ENCODE data around the gene UBXN11. TPM values are rescaled to one million over a fixed set of nuclear protein-coding genes. Genes with fewer than 3 reads are reported as not detected.

Gene UBXN11
- total RNA-seq, 4 donors from 2014 or later = 2.7 to 3.8 (median 3.4) TPM

DNA sequence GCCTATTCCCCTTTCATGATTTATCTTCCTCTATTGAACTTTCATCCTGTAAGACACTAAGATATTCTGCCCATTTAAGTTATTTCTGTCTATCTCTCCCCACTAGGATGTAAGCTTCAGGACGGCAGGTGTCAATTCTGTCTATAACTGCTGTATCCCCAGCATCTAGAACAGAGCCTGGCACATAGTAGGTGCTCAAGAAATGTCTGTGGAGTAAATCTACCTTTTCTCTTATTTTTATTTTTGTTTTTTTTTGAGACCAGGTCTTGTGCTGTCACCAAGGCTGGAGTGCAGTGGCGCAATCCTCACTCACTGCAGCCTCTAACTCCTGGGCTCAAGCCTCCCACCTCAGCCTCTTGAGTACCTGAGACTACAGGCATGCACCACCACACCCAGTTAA lies 16.9 kb upstream of the UBXN11 start:
- peaks cover 4 to 5% of the 10 kb centered on the region in 2 donors for H3K4me1 ChIP-seq
- ATAC-seq = no peak
- TF ChIP-seq, protein P1, sequence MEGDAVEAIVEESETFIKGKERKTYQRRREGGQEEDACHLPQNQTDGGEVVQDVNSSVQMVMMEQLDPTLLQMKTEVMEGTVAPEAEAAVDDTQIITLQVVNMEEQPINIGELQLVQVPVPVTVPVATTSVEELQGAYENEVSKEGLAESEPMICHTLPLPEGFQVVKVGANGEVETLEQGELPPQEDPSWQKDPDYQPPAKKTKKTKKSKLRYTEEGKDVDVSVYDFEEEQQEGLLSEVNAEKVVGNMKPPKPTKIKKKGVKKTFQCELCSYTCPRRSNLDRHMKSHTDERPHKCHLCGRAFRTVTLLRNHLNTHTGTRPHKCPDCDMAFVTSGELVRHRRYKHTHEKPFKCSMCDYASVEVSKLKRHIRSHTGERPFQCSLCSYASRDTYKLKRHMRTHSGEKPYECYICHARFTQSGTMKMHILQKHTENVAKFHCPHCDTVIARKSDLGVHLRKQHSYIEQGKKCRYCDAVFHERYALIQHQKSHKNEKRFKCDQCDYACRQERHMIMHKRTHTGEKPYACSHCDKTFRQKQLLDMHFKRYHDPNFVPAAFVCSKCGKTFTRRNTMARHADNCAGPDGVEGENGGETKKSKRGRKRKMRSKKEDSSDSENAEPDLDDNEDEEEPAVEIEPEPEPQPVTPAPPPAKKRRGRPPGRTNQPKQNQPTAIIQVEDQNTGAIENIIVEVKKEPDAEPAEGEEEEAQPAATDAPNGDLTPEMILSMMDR (IDR thresholded peaks at IDR 0.05 in 4 of 5, conservative IDR thresholded peaks at IDR 0.05 in 1 of 5) = no peak
- no peak for TF ChIP-seq POLR2A (IDR thresholded peaks at IDR 0.05)
- H3K27ac ChIP-seq = no peak overlapping the region
- no peak overlapping the region for H3K4me3 ChIP-seq
- no peak for DNase-seq
- intact Hi-C loops (cut with DNase I; ENCODE audit: low total_unique reads) = loop anchor here (10.0 kb wide), 1 partner anchor 119 kb away; no protein-coding TSS in a partner anchor
- in situ Hi-C loops (cut with MboI; ENCODE audit: low sequenced_read_pairs in 4 of 4) = loop anchor here in 3 of 4 donors (5.0 kb wide), 2 partner anchors 36 to 46 kb away; no protein-coding TSS in a partner anchor
- no peaks in the 10 kb centered on the region for H3K27me3 ChIP-seq
- no peaks in the 10 kb centered on the region for H3K36me3 ChIP-seq
- no peaks in the 10 kb centered on the region for H3K9me3 ChIP-seq

DNA sequence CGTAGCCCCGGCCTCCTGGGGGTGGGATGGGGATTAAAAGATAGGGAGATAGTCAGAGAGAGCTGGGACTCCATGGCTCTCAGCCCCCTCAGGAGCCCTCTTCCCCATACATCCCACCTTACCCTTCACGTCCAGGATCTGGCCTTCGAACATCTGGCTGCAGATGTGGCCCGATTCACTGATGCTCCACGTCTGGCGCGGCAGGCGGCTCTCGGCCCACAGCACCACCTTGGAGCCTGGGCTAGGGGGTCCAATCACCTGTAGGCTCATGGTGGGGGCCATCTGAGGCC lies 15.6 kb upstream of the UBXN11 start:
- DNase-seq = no peak
- no peak for ATAC-seq
- Histone ChIP-seq H3K9me3 (no peaks in the 10 kb centered on the region), H3K27me3 (no peaks in the 10 kb centered on the region), H3K36me3 (no peaks in the 10 kb centered on the region), H3K4me3 (no peak overlapping the region), H3K27ac (no peak overlapping the region), H3K4me1 (peaks cover 4 to 5% of the 10 kb centered on the region in 2 donors)
- in situ Hi-C loops (cut with MboI; ENCODE audit: low sequenced_read_pairs in 4 of 4) = loop anchor here in 3 of 4 donors (5.0 kb wide), 2 partner anchors 35 to 45 kb away; no protein-coding TSS in a partner anchor
- TF ChIP-seq POLR2A (IDR thresholded peaks at IDR 0.05) = no peak
- TF ChIP-seq, protein P1 (IDR thresholded peaks at IDR 0.05 in 4 of 5, conservative IDR thresholded peaks at IDR 0.05 in 1 of 5) = no peak
- intact Hi-C loops (cut with DNase I; ENCODE audit: low total_unique reads) = loop anchor here (10.0 kb wide), 1 partner anchor 117 kb away; no protein-coding TSS in a partner anchor

DNA sequence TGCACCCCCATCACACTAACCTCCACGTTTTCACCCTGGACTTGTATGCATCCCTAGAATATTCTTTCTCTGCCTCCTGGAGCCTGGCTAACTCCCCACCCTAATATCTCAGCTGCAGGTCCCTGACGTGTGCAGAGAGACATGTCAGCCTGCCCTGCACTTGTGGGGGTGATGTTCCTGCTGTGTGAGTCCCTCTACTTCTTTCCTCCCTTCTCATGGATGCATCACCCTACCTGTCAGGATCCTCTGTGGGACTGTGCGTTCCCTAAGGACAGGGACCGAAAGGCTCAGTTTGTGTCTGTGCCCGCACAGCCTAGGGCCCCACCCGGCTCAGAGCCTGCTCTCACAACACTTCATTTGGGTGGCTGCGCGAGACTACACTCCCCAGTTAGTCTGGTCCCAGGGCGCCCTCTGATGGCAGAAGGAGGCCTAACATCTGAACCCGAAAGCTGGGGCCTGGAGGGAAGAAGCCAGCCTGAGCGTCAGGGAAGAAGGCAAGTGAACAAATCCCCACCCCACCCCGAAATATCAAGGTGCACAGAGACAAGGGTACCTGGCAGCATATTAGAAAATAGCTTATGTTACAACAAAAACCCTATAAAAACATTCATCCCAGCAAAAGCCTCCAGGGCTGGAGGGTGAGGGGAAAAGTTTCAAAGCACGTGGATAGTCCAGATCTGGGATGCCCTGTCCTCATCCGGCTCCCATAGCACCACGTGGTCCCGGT lies 15.0 kb upstream of the UBXN11 start:
- in situ Hi-C loops (cut with MboI; ENCODE audit: low sequenced_read_pairs in 4 of 4) (loop anchor here in 3 of 4 donors (5.0 kb wide), 2 partner anchors 34 to 44 kb away; no protein-coding TSS in a partner anchor), intact Hi-C loops (cut with DNase I; ENCODE audit: low total_unique reads) (loop anchor here (1.0 to 10.0 kb wide), 4 partner anchors 36 to 216 kb away; no protein-coding TSS in a partner anchor)
- DNase-seq (peak; percentile 83 to 86), ATAC-seq (peak; percentile 85 to 92)
- no peak overlapping the region for H3K27ac ChIP-seq
- no peaks in the 10 kb centered on the region for H3K27me3 ChIP-seq
- H3K4me1 ChIP-seq = peaks cover 4 to 5% of the 10 kb centered on the region in 2 donors
- no peaks in the 10 kb centered on the region for H3K9me3 ChIP-seq
- H3K4me3 ChIP-seq = no peak overlapping the region
- no peaks in the 10 kb centered on the region for H3K36me3 ChIP-seq
- TF ChIP-seq, protein P1 (IDR thresholded peaks at IDR 0.05 in 4 of 5, conservative IDR thresholded peaks at IDR 0.05 in 1 of 5) = peak; percentile 88 to 95 (median 91)
- no peak for TF ChIP-seq POLR2A (IDR thresholded peaks at IDR 0.05)

DNA sequence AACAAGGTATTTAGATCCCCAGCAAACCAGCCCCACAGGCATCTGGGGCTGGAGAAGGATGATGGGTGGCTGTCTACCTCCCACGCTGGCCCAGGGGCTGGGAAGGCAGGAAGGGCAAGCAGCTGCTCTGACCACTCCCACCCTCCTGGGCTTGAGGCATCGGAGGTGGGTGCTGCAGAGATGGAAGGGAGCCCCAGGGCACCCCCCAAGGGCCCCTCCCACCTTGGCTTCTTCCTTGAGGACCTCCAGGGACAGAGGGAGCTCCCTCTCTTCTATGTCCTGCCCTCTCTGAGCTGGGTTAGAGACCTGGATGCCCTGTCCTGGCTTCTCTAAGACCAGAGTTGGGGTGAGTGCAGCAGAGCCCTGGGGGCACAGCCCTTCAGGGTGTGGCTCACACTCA lies 14.5 kb upstream of the UBXN11 start:
- TF ChIP-seq POLR2A (IDR thresholded peaks at IDR 0.05) = no peak
- TF ChIP-seq, protein P1 (IDR thresholded peaks at IDR 0.05 in 4 of 5, conservative IDR thresholded peaks at IDR 0.05 in 1 of 5) = no peak
- H3K4me1 ChIP-seq = peaks cover 4 to 5% of the 10 kb centered on the region in 2 donors

More for the DNA sequence above, 14.5 kb upstream of the UBXN11 start:
- no peak overlapping the region for H3K4me3 ChIP-seq
- no peaks in the 10 kb centered on the region for H3K27me3 ChIP-seq
- no peak for DNase-seq
- H3K36me3 ChIP-seq = no peaks in the 10 kb centered on the region
- no peaks in the 10 kb centered on the region for H3K9me3 ChIP-seq
- intact Hi-C loops (cut with DNase I; ENCODE audit: low total_unique reads) (loop anchor here (1.0 to 10.0 kb wide), 4 partner anchors 36 to 216 kb away; no protein-coding TSS in a partner anchor), in situ Hi-C loops (cut with MboI; ENCODE audit: low sequenced_read_pairs in 4 of 4) (loop anchor here in 3 of 4 donors (5.0 kb wide), 2 partner anchors 34 to 44 kb away; no protein-coding TSS in a partner anchor)
- H3K27ac ChIP-seq = no peak overlapping the region
- ATAC-seq = peak in 1 of 2 donors; percentile 5
